Measurements from ENCODE around the gene CASP10. TPM values are rescaled to one million over a fixed set of nuclear protein-coding genes. Genes with fewer than 3 reads are reported as not detected.
"Not testable (repeated sequence)": the region's sequence is repeated elsewhere in the genome, so short reads cannot be mapped to it uniquely, and the experiment has no call there.

CASP10 gene
- total and polyA plus RNA-seq, 2 donors (not counting 1 experiment from before 2014, with no cell fraction given) = 16.0 to 34.3 TPM

DNA sequence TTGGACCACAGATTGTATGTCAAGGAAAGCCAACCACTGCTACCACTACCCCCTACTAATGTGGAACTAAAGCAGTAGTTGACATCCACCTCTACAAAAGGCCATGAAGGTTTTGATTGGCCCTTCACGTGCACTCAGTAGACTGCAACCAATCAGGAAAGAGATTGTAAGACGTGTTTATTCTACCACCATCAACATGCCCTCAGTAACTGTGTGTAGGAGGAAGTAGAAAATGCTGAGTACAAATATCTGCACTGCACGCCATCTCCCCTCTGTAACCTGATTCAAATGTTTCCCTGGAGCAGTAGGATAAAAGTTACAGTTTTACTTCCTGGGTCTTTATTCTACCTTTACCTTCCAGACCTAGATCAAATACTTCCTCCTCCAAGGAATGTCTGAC is 2.9 kb upstream of the CASP10 start:
- no peak overlapping the region for H3K27ac ChIP-seq (ENCODE audit: low read length in 2 of 2)
- H2AFZ ChIP-seq (ENCODE audit: insufficient read depth, low read depth, low read length, poor library complexity, severe bottlenecking) = no peak overlapping the region
- no peak overlapping the region for H3K4me2 ChIP-seq (replicated peaks; ENCODE audit: low read depth, low read length, poor library complexity, severe bottlenecking)
- no peaks in the 10 kb centered on the region for H3K36me3 ChIP-seq (replicated peaks in 1 of 2; ENCODE audit: control extremely low read depth in 1 of 2, control insufficient read depth in 1 of 2, extremely low read depth in 1 of 2, insufficient read depth in 2 of 2, low read length in 1 of 2)
- ATAC-seq (ENCODE audit: low read depth) = no peak
- no peak overlapping the region for H3K4me3 ChIP-seq (ENCODE audit: control extremely low read depth in 1 of 5, extremely low read depth in 1 of 5, insufficient read depth in 1 of 5, low read depth in 2 of 5, low read length in 4 of 5)
- no peaks in the 10 kb centered on the region for H3K27me3 ChIP-seq (replicated peaks in 1 of 4; ENCODE audit: control extremely low read depth in 1 of 4, control insufficient read depth in 3 of 4, insufficient read depth in 4 of 4, low read length in 3 of 4)
- Mint-ChIP-seq H3K27me3 (no peaks in the 10 kb centered on the region), H3K9me3 (ENCODE audit: insufficient read depth) (no peaks in the 10 kb centered on the region), H3K4me3 (no peak overlapping the region), H3K4me1 (peaks cover 28% of the 10 kb centered on the region), H3K27ac (peak overlapping the region; percentile 37)
- WGBS (ENCODE audit: insufficient coverage) = no CpG with 5 or more reads among the region's 3 CpGs
- intact Hi-C loops (cut with micrococcal nuclease) = loop anchor here (5.0 kb wide), 1 partner anchor 1268 kb away; the partner anchor contains the start of gene C2orf69
- CTCF ChIA-PET = interaction anchor here (1.3 to 7.5 kb wide), 5 partner anchors 52 to 275 kb away, joined by 3 to 347 read pairs (median 41); partner anchors contain the start of genes CFLAR and ORC2
- no peak overlapping the region for H3K9ac ChIP-seq (ENCODE audit: low read length)
- H3K9me3 ChIP-seq (ENCODE audit: control extremely low read depth in 1 of 3, control insufficient read depth in 2 of 3, insufficient read depth in 1 of 3, low read length in 2 of 3) = peaks cover 0 to 4% (median 0%) of the 10 kb centered on the region in 3 donors
- H4K20me1 ChIP-seq (ENCODE audit: control insufficient read depth, insufficient read depth, low read length, poor library complexity, severe bottlenecking) = no peaks in the 10 kb centered on the region
- TF ChIP-seq, protein P1, sequence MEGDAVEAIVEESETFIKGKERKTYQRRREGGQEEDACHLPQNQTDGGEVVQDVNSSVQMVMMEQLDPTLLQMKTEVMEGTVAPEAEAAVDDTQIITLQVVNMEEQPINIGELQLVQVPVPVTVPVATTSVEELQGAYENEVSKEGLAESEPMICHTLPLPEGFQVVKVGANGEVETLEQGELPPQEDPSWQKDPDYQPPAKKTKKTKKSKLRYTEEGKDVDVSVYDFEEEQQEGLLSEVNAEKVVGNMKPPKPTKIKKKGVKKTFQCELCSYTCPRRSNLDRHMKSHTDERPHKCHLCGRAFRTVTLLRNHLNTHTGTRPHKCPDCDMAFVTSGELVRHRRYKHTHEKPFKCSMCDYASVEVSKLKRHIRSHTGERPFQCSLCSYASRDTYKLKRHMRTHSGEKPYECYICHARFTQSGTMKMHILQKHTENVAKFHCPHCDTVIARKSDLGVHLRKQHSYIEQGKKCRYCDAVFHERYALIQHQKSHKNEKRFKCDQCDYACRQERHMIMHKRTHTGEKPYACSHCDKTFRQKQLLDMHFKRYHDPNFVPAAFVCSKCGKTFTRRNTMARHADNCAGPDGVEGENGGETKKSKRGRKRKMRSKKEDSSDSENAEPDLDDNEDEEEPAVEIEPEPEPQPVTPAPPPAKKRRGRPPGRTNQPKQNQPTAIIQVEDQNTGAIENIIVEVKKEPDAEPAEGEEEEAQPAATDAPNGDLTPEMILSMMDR (IDR thresholded peaks at IDR 0.05) = no peak
- no peak for TF ChIP-seq EZH2 (IDR thresholded peaks at IDR 0.05; ENCODE audit: borderline replicate concordance, insufficient read depth, low read depth, low read length, poor library complexity, severe bottlenecking)
- H3K4me1 ChIP-seq (ENCODE audit: control insufficient read depth in 2 of 2, insufficient read depth in 2 of 2, low read length in 2 of 2) = peaks cover 12 to 26% of the 10 kb centered on the region in 2 donors
- POLR2A ChIA-PET = no interaction called here
- no peak for DNase-seq
- peaks cover 23% of the 10 kb centered on the region for H3K79me2 ChIP-seq (ENCODE audit: control insufficient read depth, insufficient read depth, low read length)

DNA sequence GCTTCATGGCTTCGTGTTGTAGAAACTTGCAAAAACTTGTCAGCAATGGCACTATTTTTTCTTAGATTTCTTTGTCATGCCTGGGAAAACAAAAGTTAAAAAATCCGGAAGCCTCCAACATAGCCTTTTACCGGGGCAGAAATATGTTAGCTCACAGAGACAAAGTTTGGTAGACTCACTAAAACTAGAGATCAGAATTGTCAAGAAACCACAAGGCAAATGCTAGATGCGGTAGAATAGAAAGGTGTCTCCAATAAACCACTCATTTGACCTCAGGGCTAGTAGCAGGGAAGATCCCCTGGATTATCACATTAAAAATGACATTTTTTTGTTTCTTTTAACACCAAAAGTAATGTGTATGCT is 405 bp downstream of the CASP10 start:
- intact Hi-C loops (cut with micrococcal nuclease) = loop anchor here (1.0 to 5.0 kb wide), 4 partner anchors 25 to 1271 kb away; partner anchors contain the start of genes C2orf69 and CASP8
- Mint-ChIP-seq H3K4me1 (peaks cover 48% of the 10 kb centered on the region), H3K27me3 (no peaks in the 10 kb centered on the region), H3K4me3 (peak overlapping the region; percentile 96), H3K27ac (peak overlapping the region; percentile 86), H3K9me3 (ENCODE audit: insufficient read depth) (no peaks in the 10 kb centered on the region)
- H3K9ac ChIP-seq (ENCODE audit: low read length) = peak overlapping the region; percentile 86
- no peak for TF ChIP-seq EZH2 (IDR thresholded peaks at IDR 0.05; ENCODE audit: borderline replicate concordance, insufficient read depth, low read depth, low read length, poor library complexity, severe bottlenecking)
- TF ChIP-seq, protein P1 (IDR thresholded peaks at IDR 0.05) = no peak
- no peak for DNase-seq
- ATAC-seq (ENCODE audit: low read depth) = no peak
- peaks cover 30 to 37% of the 10 kb centered on the region in 2 donors for H3K4me1 ChIP-seq (ENCODE audit: control insufficient read depth in 2 of 2, insufficient read depth in 2 of 2, low read length in 2 of 2)
- no peaks in the 10 kb centered on the region for H4K20me1 ChIP-seq (ENCODE audit: control insufficient read depth, insufficient read depth, low read length, poor library complexity, severe bottlenecking)
- WGBS (ENCODE audit: insufficient coverage) = 0% methylated on average over 2 of the region's 4 CpGs
- peaks cover 0 to 17% of the 10 kb centered on the region in 2 experiments for H3K36me3 ChIP-seq (replicated peaks in 1 of 2; ENCODE audit: control extremely low read depth in 1 of 2, control insufficient read depth in 1 of 2, extremely low read depth in 1 of 2, insufficient read depth in 2 of 2, low read length in 1 of 2)
- CTCF ChIA-PET = interaction anchor here (0.8 to 7.5 kb wide), 37 partner anchors 9 to 282 kb away, joined by 3 to 347 read pairs (median 5); partner anchors contain the start of genes CASP8, CFLAR, ORC2 and STRADB
- peak overlapping the region; percentile 70 for H2AFZ ChIP-seq (ENCODE audit: insufficient read depth, low read depth, low read length, poor library complexity, severe bottlenecking)
- no peaks in the 10 kb centered on the region for H3K27me3 ChIP-seq (replicated peaks in 1 of 4; ENCODE audit: control extremely low read depth in 1 of 4, control insufficient read depth in 3 of 4, insufficient read depth in 4 of 4, low read length in 3 of 4)
- peaks cover 0 to 4% (median 0%) of the 10 kb centered on the region in 3 donors for H3K9me3 ChIP-seq (ENCODE audit: control extremely low read depth in 1 of 3, control insufficient read depth in 2 of 3, insufficient read depth in 1 of 3, low read length in 2 of 3)
- POLR2A ChIA-PET = interaction anchor here (0.5 to 2.3 kb wide), 9 partner anchors 11 to 76 kb away, joined by 3 to 17 read pairs (median 5); no protein-coding TSS in a partner anchor
- H3K27ac ChIP-seq (ENCODE audit: low read length in 2 of 2) = peak overlapping the region; percentile 33 to 71
- H3K79me2 ChIP-seq (ENCODE audit: control insufficient read depth, insufficient read depth, low read length) = peaks cover 50% of the 10 kb centered on the region
- H3K4me2 ChIP-seq (replicated peaks; ENCODE audit: low read depth, low read length, poor library complexity, severe bottlenecking) = peak overlapping the region; percentile 77
- peak overlapping the region; percentile 64 to 96 (median 79) for H3K4me3 ChIP-seq (ENCODE audit: control extremely low read depth in 1 of 5, extremely low read depth in 1 of 5, insufficient read depth in 1 of 5, low read depth in 2 of 5, low read length in 4 of 5)

DNA sequence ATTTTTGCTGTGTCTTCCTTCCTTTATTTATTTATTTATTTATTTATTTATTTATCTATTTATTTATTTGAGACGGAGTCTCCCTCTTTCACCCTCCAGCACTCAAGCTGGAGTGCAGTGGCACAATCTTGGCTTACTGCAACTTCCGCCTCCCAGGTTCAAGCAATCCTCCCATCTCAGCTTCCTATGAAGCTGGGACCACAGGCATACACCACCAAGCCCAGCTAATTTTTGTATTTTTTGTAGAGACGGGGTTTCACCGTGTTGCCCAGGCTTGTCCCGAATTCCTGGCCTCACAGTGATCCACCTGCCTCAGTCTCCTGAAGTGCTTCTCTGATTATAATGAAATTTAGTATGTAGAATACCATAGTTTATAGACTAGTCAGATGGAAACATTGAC is 894 bp downstream of the CASP10 start:
- Mint-ChIP-seq H3K4me1 (peaks cover 51% of the 10 kb centered on the region), H3K4me3 (peak overlapping the region; percentile 96), H3K27ac (peak overlapping the region; percentile 81)
- H3K27me3 Mint-ChIP-seq; ATAC-seq (ENCODE audit: low read depth); H3K9me3 ChIP-seq (ENCODE audit: control extremely low read depth in 1 of 3, control insufficient read depth in 2 of 3, insufficient read depth in 1 of 3, low read length in 2 of 3); DNase-seq; H3K27me3 ChIP-seq (replicated peaks in 1 of 4; ENCODE audit: control extremely low read depth in 1 of 4, control insufficient read depth in 3 of 4, insufficient read depth in 4 of 4, low read length in 3 of 4); H3K9me3 Mint-ChIP-seq (ENCODE audit: insufficient read depth); H4K20me1 ChIP-seq (ENCODE audit: control insufficient read depth, insufficient read depth, low read length, poor library complexity, severe bottlenecking): not testable (repeated sequence)
- Histone ChIP-seq H3K4me2 (replicated peaks; ENCODE audit: low read depth, low read length, poor library complexity, severe bottlenecking) (peak overlapping the region; percentile 77), H3K4me3 (ENCODE audit: control extremely low read depth in 1 of 5, extremely low read depth in 1 of 5, insufficient read depth in 1 of 5, low read depth in 2 of 5, low read length in 4 of 5) (peak overlapping the region; percentile 64 to 96 (median 79)), H3K27ac (ENCODE audit: low read length in 2 of 2) (peak overlapping the region in 1 of 2 donors; percentile 13), H3K9ac (ENCODE audit: low read length) (peak overlapping the region; percentile 86), H3K79me2 (ENCODE audit: control insufficient read depth, insufficient read depth, low read length) (peaks cover 50% of the 10 kb centered on the region), H3K4me1 (ENCODE audit: control insufficient read depth in 2 of 2, insufficient read depth in 2 of 2, low read length in 2 of 2) (peaks cover 30 to 37% of the 10 kb centered on the region in 2 donors), H3K36me3 (replicated peaks in 1 of 2; ENCODE audit: control extremely low read depth in 1 of 2, control insufficient read depth in 1 of 2, extremely low read depth in 1 of 2, insufficient read depth in 2 of 2, low read length in 1 of 2) (peaks cover 0 to 21% of the 10 kb centered on the region in 2 experiments), H2AFZ (ENCODE audit: insufficient read depth, low read depth, low read length, poor library complexity, severe bottlenecking) (peak overlapping the region; percentile 24)
- intact Hi-C loops (cut with micrococcal nuclease) = loop anchor here (1.0 to 5.0 kb wide), 4 partner anchors 24 to 1272 kb away; partner anchors contain the start of genes C2orf69 and CASP8
- whole genome bisulfite sequencing (ENCODE audit: insufficient coverage) = no CpG with 5 or more reads among the region's 5 CpGs
- POLR2A ChIA-PET = interaction anchor here (1.2 to 2.3 kb wide), 3 partner anchors 11 to 49 kb away, joined by 4 to 17 read pairs (median 6); no protein-coding TSS in a partner anchor
- CTCF ChIA-PET = interaction anchor here (0.8 to 7.5 kb wide), 18 partner anchors 8 to 282 kb away, joined by 3 to 347 read pairs (median 15); partner anchors contain the start of genes CASP8 and CFLAR
